SU-DHL-6 (cell line): ENCODE results near the gene KCNJ9.

Source experiments
- H2AFZ ChIP-seq: fragments of 200-600 bp; sonication (generic); 2 replicates; pipeline ENCODE4 v1.6.1; 2014; ENCODE audit warnings: low read depth, mild to moderate bottlenecking, moderate library complexity, mixed read lengths, antibody characterized with exemption, low read length; ENCODE audit not compliant: severe bottlenecking
- H3F3A ChIP-seq: fragments of 200-600 bp; shearing (Covaris generic); 2 replicates; pipeline ENCODE4 v1.6.0; 2016; ENCODE audit warnings: antibody characterized with exemption, mild to moderate bottlenecking; ENCODE audit not compliant: insufficient read depth
- H3K27ac ChIP-seq: fragments of 200-600 bp; sonication (generic); 2 replicates; pipeline ENCODE4 v1.5.1; 2016; ENCODE audit warnings: low read depth, mild to moderate bottlenecking, low read length, moderate library complexity, mixed read lengths
- H3K27me3 ChIP-seq: fragments of 200-600 bp; sonication (generic), shearing (Covaris generic); 2 replicates; pipeline ENCODE4 v1.6.0; 2014; ENCODE audit warnings: mild to moderate bottlenecking, low read length
- H3K36me3 ChIP-seq: fragments of 200-600 bp; sonication (generic); 2 replicates; pipeline ENCODE4 v1.6.1; 2014; ENCODE audit warnings: mild to moderate bottlenecking, low read length, mixed read lengths
- H3K4me2 ChIP-seq: fragments of 300-600, 200-600 bp; shearing (Covaris generic), sonication (generic); 2 replicates; pipeline ENCODE4 v1.6.0; 2014; ENCODE audit warnings: low read length, low read depth, mild to moderate bottlenecking; ENCODE audit not compliant: poor library complexity, severe bottlenecking
- H3K4me3 ChIP-seq: fragments of 200-600 bp; sonication (generic); 2 replicates; pipeline ENCODE4 v1.5.1; 2014; ENCODE audit warnings: antibody characterized with exemption, low read length, mild to moderate bottlenecking, mixed read lengths; ENCODE audit not compliant: insufficient read depth, poor library complexity, severe bottlenecking
- H3K79me2 ChIP-seq: fragments of 200-600 bp; sonication (generic); 2 replicates; pipeline ENCODE4 v1.6.1; 2014; ENCODE audit warnings: mild to moderate bottlenecking, low read length, moderate library complexity; ENCODE audit not compliant: insufficient read depth
- H3K9ac ChIP-seq: fragments of 200-600 bp; sonication (generic); 2 replicates; pipeline ENCODE4 v1.7.0; 2014; ENCODE audit warnings: mild to moderate bottlenecking, low read length
- H3K9me2 ChIP-seq: fragments of 200-600 bp; sonication (generic); replicated peaks from 2 replicates; pipeline ENCODE4 v1.6.1; 2014; ENCODE audit warnings: low read length; ENCODE audit not compliant: insufficient read depth
- H3K9me3 ChIP-seq: fragments of 200-600 bp; sonication (generic); 2 replicates; pipeline ENCODE4 v1.6.1; 2014; ENCODE audit warnings: low read length, mixed read lengths; ENCODE audit not compliant: insufficient read depth
- H4K20me1 ChIP-seq: fragments of 200-600 bp; sonication (generic); 2 replicates; pipeline ENCODE4 v1.6.1; 2014; ENCODE audit warnings: low read depth, mild to moderate bottlenecking, antibody characterized with exemption, low read length, moderate library complexity, mixed read lengths
- EZH2phosphoT487 ChIP-seq: fragments of 200-600 bp; sonication (generic), shearing (Covaris generic); conservative IDR thresholded peaks from 2 replicates; pipeline ENCODE4 v1.6.1; 2018; ENCODE audit warnings: mild to moderate bottlenecking, antibody characterized with exemption, low read length, moderate library complexity, mixed read lengths
- TF ChIP-seq, protein P1 (sequence below): fragments of 200-600 bp; sonication (generic); IDR thresholded peaks from one replicate; pipeline ENCODE4 v1.5.1; 2017; ENCODE audit warnings: antibody characterized with exemption, mild to moderate bottlenecking, low read length, moderate library complexity; ENCODE audit not compliant: insufficient read depth, poor library complexity, severe bottlenecking

Gene KCNJ9

GRCh38 chr1:160066829-160067745, 14.3 kb upstream of the KCNJ9 start:
- Histone ChIP-seq H3K27ac (no peak overlapping the region), H3F3A (no peaks in the 10 kb centered on the region), H3K4me2 (no peak overlapping the region), H3K79me2 (no peaks in the 10 kb centered on the region), H4K20me1 (no peaks in the 10 kb centered on the region), H3K9me2 (no peaks in the 10 kb centered on the region), H3K9me3 (no peaks in the 10 kb centered on the region), H3K27me3 (no peaks in the 10 kb centered on the region; the same call in 1 of the 2 replicates), H3K36me3 (no peaks in the 10 kb centered on the region), H3K4me3 (no peak overlapping the region), H2AFZ (no peak overlapping the region), H3K9ac (no peak overlapping the region)
- TF ChIP-seq, protein P1, sequence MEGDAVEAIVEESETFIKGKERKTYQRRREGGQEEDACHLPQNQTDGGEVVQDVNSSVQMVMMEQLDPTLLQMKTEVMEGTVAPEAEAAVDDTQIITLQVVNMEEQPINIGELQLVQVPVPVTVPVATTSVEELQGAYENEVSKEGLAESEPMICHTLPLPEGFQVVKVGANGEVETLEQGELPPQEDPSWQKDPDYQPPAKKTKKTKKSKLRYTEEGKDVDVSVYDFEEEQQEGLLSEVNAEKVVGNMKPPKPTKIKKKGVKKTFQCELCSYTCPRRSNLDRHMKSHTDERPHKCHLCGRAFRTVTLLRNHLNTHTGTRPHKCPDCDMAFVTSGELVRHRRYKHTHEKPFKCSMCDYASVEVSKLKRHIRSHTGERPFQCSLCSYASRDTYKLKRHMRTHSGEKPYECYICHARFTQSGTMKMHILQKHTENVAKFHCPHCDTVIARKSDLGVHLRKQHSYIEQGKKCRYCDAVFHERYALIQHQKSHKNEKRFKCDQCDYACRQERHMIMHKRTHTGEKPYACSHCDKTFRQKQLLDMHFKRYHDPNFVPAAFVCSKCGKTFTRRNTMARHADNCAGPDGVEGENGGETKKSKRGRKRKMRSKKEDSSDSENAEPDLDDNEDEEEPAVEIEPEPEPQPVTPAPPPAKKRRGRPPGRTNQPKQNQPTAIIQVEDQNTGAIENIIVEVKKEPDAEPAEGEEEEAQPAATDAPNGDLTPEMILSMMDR, result no peak
- no peak for TF ChIP-seq EZH2phosphoT487

GRCh38 chr1:160068225-160068624, 13.1 kb upstream of the KCNJ9 start:
- TF ChIP-seq EZH2phosphoT487, result no peak
- TF ChIP-seq, protein P1, result no peak
- no peak overlapping the region for H3K27ac ChIP-seq
- H3K4me3 ChIP-seq, result no peak overlapping the region
- no peaks in the 10 kb centered on the region; the same call in 1 of the 2 replicates for H3K27me3 ChIP-seq
- no peak overlapping the region for H2AFZ ChIP-seq
- H4K20me1 ChIP-seq, result no peaks in the 10 kb centered on the region
- H3F3A ChIP-seq, result no peaks in the 10 kb centered on the region
- H3K79me2 ChIP-seq, result no peaks in the 10 kb centered on the region
- H3K9ac ChIP-seq, result no peak overlapping the region
- H3K4me2 ChIP-seq, result no peak overlapping the region
- H3K9me3 ChIP-seq, result no peaks in the 10 kb centered on the region
- H3K9me2 ChIP-seq, result no peaks in the 10 kb centered on the region
- no peaks in the 10 kb centered on the region for H3K36me3 ChIP-seq

- H3K4me2 ChIP-seq, result peak within 1 kb of the TSS; percentile 80
- H3K9ac ChIP-seq, result peak within 1 kb of the TSS; percentile 35
- no peaks in the 10 kb centered on the region for H3K9me3 ChIP-seq
- no peaks in the 10 kb centered on the region for H3K79me2 ChIP-seq
- no peak within 1 kb of the TSS for H3K27ac ChIP-seq
- H3K36me3 ChIP-seq, result no peaks in the 10 kb centered on the region
- H3K9me2 ChIP-seq, result no peaks in the 10 kb centered on the region
- TF ChIP-seq, protein P1, result no peak
- TF ChIP-seq EZH2phosphoT487, result no peak
- peak within 1 kb of the TSS; percentile 93 for H2AFZ ChIP-seq
- no peaks in the 10 kb centered on the region for H3F3A ChIP-seq
- peak within 1 kb of the TSS; percentile 50 for H3K4me3 ChIP-seq
- H4K20me1 ChIP-seq, result no peaks in the 10 kb centered on the region
- H3K27me3 ChIP-seq, result no peaks in the 10 kb centered on the region; the same call in 1 of the 2 replicates
Observed at GRCh38 chr1:160069460-160070231, 11.7 kb upstream of the KCNJ9 start, which contains the start of gene KCNJ10. KCNJ10 (minus strand) TSS chr1:160070160; CDS start chr1:160042532, 27,628 bp downstream.
